Keratinocyte (primary cell): ENCODE measurements around the gene GLI3. TPM values are rescaled to one million over a fixed set of nuclear protein-coding genes. Genes with fewer than 3 reads are reported as not detected.
A peak's percentile ranks its signal among the peaks of the same experiment; 100 is the strongest.

ENCODE experiments used
- DNase-seq: peaks from one replicate; pipeline ENCODE4 v3.0.0-alpha.2; 2011; ENCODE audit warnings: low read depth, missing footprints, low spot score
- FAIRE-seq: peaks from 2 replicates; lab custom pipeline; 2011; peaks lifted over from hg19 to GRCh38; lab: Jason Lieb, UNC
- H2AFZ ChIP-seq: 2 replicates; pipeline ENCODE4 v1.6.0; 2012; ENCODE audit warnings: low read length, control low read depth, inconsistent platforms; ENCODE audit not compliant: control insufficient read depth
- H3K27ac ChIP-seq: 2 replicates; pipeline ENCODE4 v1.5.1; 2011; ENCODE audit warnings: low read length; ENCODE audit not compliant: control insufficient read depth, insufficient read depth
- H3K27me3 ChIP-seq: 3 replicates; pipeline ENCODE4 v1.6.0; 2011; ENCODE audit warnings: low read length; ENCODE audit not compliant: control insufficient read depth, insufficient read depth; ENCODE audit errors: extremely low read depth
- H3K36me3 ChIP-seq, 2 experiments: 2 replicates in 1 of 2; 3 replicates in 1 of 2; pipeline ENCODE4 v1.5.1; 2011; ENCODE audit warnings: low read length in 2 of 2, mild to moderate bottlenecking in 1 of 2; ENCODE audit not compliant: control insufficient read depth in 2 of 2, insufficient read depth in 2 of 2; ENCODE audit errors: extremely low read depth in 1 of 2
- H3K4me1 ChIP-seq: 3 replicates; pipeline ENCODE4 v1.5.1; 2011; ENCODE audit warnings: low read length; ENCODE audit not compliant: control insufficient read depth, insufficient read depth; ENCODE audit errors: extremely low read depth
- H3K4me2 ChIP-seq: 3 replicates; pipeline ENCODE4 v1.6.0; 2011; ENCODE audit warnings: low read depth, low read length; ENCODE audit not compliant: control insufficient read depth, insufficient read depth; ENCODE audit errors: extremely low read depth
- H3K4me3 ChIP-seq, 3 experiments: fragments of 200-600 bp in 1 of 3; sonication (generic) in 1 of 3; 2 replicates in 2 of 3; 3 replicates in 1 of 3; pipeline ENCODE4 v1.5.1; 2011 to 2016; ENCODE audit warnings: low read length in 3 of 3, mild to moderate bottlenecking in 3 of 3, control low read depth in 2 of 3, inconsistent platforms in 1 of 3, low read depth in 1 of 3, mixed read lengths in 1 of 3, mixed run types in 1 of 3, moderate library complexity in 1 of 3; ENCODE audit not compliant: control insufficient read depth in 2 of 3, insufficient read depth in 2 of 3; ENCODE audit errors: extremely low read depth in 1 of 3
- H3K79me2 ChIP-seq: 2 replicates; pipeline ENCODE4 v1.6.0; 2012; ENCODE audit warnings: low read length; ENCODE audit not compliant: control insufficient read depth, insufficient read depth
- H3K9ac ChIP-seq: 3 replicates; pipeline ENCODE4 v1.6.0; 2011; ENCODE audit warnings: low read length; ENCODE audit not compliant: control insufficient read depth, insufficient read depth; ENCODE audit errors: extremely low read depth
- H3K9me1 ChIP-seq: 3 replicates; pipeline ENCODE4 v1.6.0; 2011; ENCODE audit warnings: low read length; ENCODE audit not compliant: control insufficient read depth, insufficient read depth; ENCODE audit errors: extremely low read depth
- H3K9me3 ChIP-seq: 2 replicates; pipeline ENCODE4 v1.5.1; 2012; ENCODE audit warnings: low read depth, low read length; ENCODE audit not compliant: control insufficient read depth
- H4K20me1 ChIP-seq: 3 replicates; pipeline ENCODE4 v1.6.0; 2011; ENCODE audit warnings: low read length; ENCODE audit not compliant: control insufficient read depth, insufficient read depth; ENCODE audit errors: extremely low read depth
- EZH2 ChIP-seq: IDR thresholded peaks from one replicate; pipeline ENCODE4 v1.6.1; 2012; ENCODE audit warnings: inconsistent platforms, mild to moderate bottlenecking, low read length, moderate library complexity
- dilution Hi-C: fragments of 300-500 bp; cut with MboI; formaldehyde crosslinking; loops from one replicate; pipeline ENCODE4 v1.7.0; 2020; ENCODE audit warnings: low sequenced_read_pairs; ENCODE audit not compliant: extremely low pct_ligation_motif_present
- polyA plus RNA-seq, 5 experiments: library from polyadenylated mRNA; depleted of rRNA in 3 of 5; stranded (reverse) in 3 of 5; stranded (forward) in 1 of 5; unstranded in 1 of 5; fragments of >200 nt; gene quantifications; 1 replicate in 1 of 5; 2 replicates in 3 of 5; 3 replicates in 1 of 5; pipeline versions ENCODE4 v1.2.1 to v1.2.3, GENCODE V29; 2011 to 2012; ENCODE audit warnings: missing spikeins in 2 of 5, low read depth in 1 of 5, low replicate concordance in 1 of 5
- TF ChIP-seq, protein P1 (sequence below), 3 experiments: IDR thresholded peaks in 1 of 3; conservative IDR thresholded peaks in 1 of 3; optimal IDR thresholded peaks in 1 of 3; 2 replicates in 2 of 3; 3 replicates in 1 of 3; pipeline versions ENCODE3 to v1.5.1; 2011; ENCODE audit warnings: low read length in 3 of 3, mild to moderate bottlenecking in 3 of 3, moderate library complexity in 2 of 3, control low read depth in 1 of 3, inconsistent platforms in 1 of 3; ENCODE audit not compliant: insufficient read depth in 2 of 3; ENCODE audit errors: extremely low read depth in 1 of 3

GLI3 gene
- polyA plus RNA-seq, 1 donor (not counting 4 experiments of a cell fraction or from before 2014, with no cell fraction given) = 3.6 TPM

DNA sequence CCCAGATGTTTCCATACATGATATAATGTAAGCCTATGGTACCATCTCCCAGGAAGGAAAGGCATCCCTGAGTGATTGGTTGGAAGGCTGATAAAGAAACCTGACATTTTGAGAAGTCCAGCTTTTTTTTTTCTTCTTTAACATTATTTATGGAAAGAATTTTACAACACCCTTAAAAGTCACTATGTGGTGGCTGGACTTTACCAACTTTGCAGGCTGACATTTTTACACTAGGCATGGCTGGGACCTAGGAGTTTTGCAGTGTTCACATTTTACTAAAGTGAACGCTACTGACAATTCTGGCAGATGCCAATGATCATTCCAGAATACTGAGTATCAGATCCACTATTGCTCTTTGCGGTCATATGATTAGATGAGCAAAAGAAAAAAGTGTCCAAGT, 239.9 kb downstream of the GLI3 start:
- H3K9me3 ChIP-seq = no peaks in the 10 kb centered on the region
- FAIRE-seq (no peak), DNase-seq (no peak)
- H3K4me3 ChIP-seq = peak overlapping the region in 1 of 3 experiments; percentile 51
- no peaks in the 10 kb centered on the region for H3K9me1 ChIP-seq
- no peaks in the 10 kb centered on the region for H3K36me3 ChIP-seq
- dilution Hi-C loops = no loop called here
- peak overlapping the region; percentile 68 for H3K4me2 ChIP-seq
- peaks cover 32% of the 10 kb centered on the region for H3K4me1 ChIP-seq
- H2AFZ ChIP-seq = no peak overlapping the region
- H3K79me2 ChIP-seq = no peaks in the 10 kb centered on the region
- H4K20me1 ChIP-seq = no peaks in the 10 kb centered on the region
- H3K27ac ChIP-seq = peak overlapping the region; percentile 44
- no peak overlapping the region for H3K9ac ChIP-seq
- H3K27me3 ChIP-seq = no peaks in the 10 kb centered on the region
- TF ChIP-seq, protein P1, sequence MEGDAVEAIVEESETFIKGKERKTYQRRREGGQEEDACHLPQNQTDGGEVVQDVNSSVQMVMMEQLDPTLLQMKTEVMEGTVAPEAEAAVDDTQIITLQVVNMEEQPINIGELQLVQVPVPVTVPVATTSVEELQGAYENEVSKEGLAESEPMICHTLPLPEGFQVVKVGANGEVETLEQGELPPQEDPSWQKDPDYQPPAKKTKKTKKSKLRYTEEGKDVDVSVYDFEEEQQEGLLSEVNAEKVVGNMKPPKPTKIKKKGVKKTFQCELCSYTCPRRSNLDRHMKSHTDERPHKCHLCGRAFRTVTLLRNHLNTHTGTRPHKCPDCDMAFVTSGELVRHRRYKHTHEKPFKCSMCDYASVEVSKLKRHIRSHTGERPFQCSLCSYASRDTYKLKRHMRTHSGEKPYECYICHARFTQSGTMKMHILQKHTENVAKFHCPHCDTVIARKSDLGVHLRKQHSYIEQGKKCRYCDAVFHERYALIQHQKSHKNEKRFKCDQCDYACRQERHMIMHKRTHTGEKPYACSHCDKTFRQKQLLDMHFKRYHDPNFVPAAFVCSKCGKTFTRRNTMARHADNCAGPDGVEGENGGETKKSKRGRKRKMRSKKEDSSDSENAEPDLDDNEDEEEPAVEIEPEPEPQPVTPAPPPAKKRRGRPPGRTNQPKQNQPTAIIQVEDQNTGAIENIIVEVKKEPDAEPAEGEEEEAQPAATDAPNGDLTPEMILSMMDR (optimal IDR thresholded peaks at IDR 0.05 in 1 of 3, IDR thresholded peaks at IDR 0.05 in 1 of 3, conservative IDR thresholded peaks at IDR 0.05 in 1 of 3; ENCODE audit: extremely low read depth in 1 of 3, insufficient read depth in 2 of 3, low read length in 3 of 3) = no peak

DNA sequence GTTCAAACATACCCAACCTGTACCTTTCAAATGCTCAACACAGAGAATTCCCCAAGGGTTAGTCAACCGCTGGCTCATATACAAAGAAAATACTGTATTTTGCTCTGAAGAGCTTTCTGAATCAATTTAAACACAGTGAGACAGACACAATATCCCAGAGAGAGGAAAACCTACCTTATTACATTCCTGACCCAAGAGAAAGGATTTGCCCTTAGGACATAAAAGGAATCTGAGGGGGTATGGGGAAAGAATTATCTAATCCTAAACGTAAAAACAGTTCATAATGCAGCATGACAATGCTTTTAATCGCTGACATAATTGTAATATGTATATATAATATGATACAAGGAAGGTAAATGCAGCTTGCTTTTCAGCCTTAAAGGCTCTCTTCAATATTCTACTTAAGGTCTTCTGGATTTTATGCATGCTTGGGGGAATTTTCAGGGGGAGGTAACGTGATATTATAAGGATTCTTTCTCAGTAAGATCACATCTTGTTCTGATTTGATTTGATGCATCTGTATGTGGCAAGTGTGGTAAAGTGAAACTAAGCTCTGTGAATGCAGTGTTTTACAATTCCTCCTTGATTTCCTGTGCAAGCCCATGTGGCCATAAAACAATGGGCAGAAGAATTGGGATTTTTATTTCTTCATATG, 240.5 kb downstream of the GLI3 start:
- FAIRE-seq = peak; percentile 56
- TF ChIP-seq, protein P1 (optimal IDR thresholded peaks at IDR 0.05 in 1 of 3, IDR thresholded peaks at IDR 0.05 in 1 of 3, conservative IDR thresholded peaks at IDR 0.05 in 1 of 3; ENCODE audit: extremely low read depth in 1 of 3, insufficient read depth in 2 of 3, low read length in 3 of 3) = no peak
- no peak for TF ChIP-seq EZH2
- no peaks in the 10 kb centered on the region for H4K20me1 ChIP-seq
- peak overlapping the region; percentile 62 for H2AFZ ChIP-seq
- no peaks in the 10 kb centered on the region for H3K27me3 ChIP-seq
- H3K4me2 ChIP-seq = peak overlapping the region; percentile 68
- peaks cover 38% of the 10 kb centered on the region for H3K4me1 ChIP-seq
- dilution Hi-C loops = no loop called here
- H3K36me3 ChIP-seq = no peaks in the 10 kb centered on the region
- H3K4me3 ChIP-seq = peak overlapping the region in 2 of 3 experiments; percentile 40 to 51
- peak overlapping the region; percentile 44 for H3K27ac ChIP-seq
- H3K9ac ChIP-seq = no peak overlapping the region
- no peak for DNase-seq
- H3K9me1 ChIP-seq = no peaks in the 10 kb centered on the region
- H3K9me3 ChIP-seq = no peaks in the 10 kb centered on the region
- H3K79me2 ChIP-seq = no peaks in the 10 kb centered on the region
